Right atrium auricular region (tissue), 2 donors: ENCODE measurements around the gene CLRN3. TPM values are rescaled to one million over a fixed set of nuclear protein-coding genes. Genes with fewer than 3 reads are reported as not detected.
A peak's percentile ranks its signal among the peaks of the same experiment; 100 is the strongest.

ENCODE experiments used
- DNase-seq: peaks from one replicate; pipeline ENCODE4 v3.0.0-alpha.2; 2019; ENCODE audit warnings: low spot score
- H3K27ac ChIP-seq, 2 donors: fragments of 200-600 bp; sonication (generic); 1 replicate in 1 of 2; 2 replicates in 1 of 2; pipeline ENCODE4 v1.5.1; 2016 to 2019
- H3K27me3 ChIP-seq, 2 donors: fragments of 200-600 bp; sonication (generic); one replicate each; pipeline versions ENCODE4 v1.5.1 to v1.6.0; 2017 to 2019
- H3K36me3 ChIP-seq: fragments of 200-600 bp; sonication (generic); one replicate; pipeline ENCODE4 v1.5.1; 2016
- H3K4me1 ChIP-seq, 2 donors: fragments of 200-600 bp; sonication (generic); one replicate each; pipeline versions ENCODE4 v1.5.1 to v1.6.0; 2017 to 2019
- H3K4me3 ChIP-seq, 2 donors: fragments of 200-600 bp; sonication (generic); 1 replicate in 1 of 2; 2 replicates in 1 of 2; pipeline ENCODE4 v1.5.1; 2017 to 2019; ENCODE audit warnings: mild to moderate bottlenecking in 1 of 2, moderate library complexity in 1 of 2
- H3K9me3 ChIP-seq, 2 donors: fragments of 200-600 bp; sonication (generic); one replicate each; pipeline ENCODE4 v1.5.1; 2019
- total RNA-seq, 2 donors: library from RNA; depleted of rRNA; stranded (reverse); fragments of >200 nt; gene quantifications; one replicate each; pipeline ENCODE4 v1.1.0, GENCODE V29; 2016
- TF ChIP-seq, protein P1 (sequence below), 2 donors: fragments of 200-600 bp; sonication (generic); IDR thresholded peaks; one replicate each; pipeline ENCODE4 v1.5.1; 2019; ENCODE audit warnings: antibody characterized with exemption in 2 of 2

Gene CLRN3
- total RNA-seq, 2 donors from 2014 or later, result not detected

DNA sequence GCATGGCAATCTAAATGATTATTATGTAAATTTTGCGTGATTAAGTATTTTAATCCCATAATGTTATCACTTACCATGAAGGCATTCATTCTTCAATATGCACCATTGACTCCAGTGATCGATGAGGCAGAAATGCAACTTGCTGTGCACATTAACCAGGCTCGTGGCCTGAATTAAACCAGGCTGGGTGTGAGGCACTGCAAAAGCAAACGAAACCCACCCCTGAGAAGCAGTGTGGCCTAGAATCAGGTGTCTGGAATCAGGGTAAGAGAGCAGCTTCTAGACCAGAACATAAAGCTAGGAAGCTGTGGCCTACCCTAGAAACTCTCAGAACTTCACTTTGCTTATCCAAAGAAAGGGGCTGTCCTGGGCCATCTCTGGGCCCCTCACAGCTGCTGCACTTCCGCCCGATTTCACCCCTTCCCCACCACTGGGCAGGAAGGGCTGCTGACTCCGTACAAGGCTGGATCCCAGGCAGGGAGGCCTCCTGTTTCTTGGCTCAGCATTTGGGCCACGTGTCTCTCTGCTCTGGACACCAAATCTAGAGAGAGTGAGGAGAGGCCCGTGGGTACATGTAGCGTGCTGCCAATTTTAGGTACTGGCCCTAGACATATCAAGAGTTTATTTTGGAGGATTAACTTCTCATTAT, 18.6 kb upstream of the CLRN3 start:
- peak overlapping the region; percentile 49 to 88 for H3K27ac ChIP-seq
- H3K4me3 ChIP-seq, result no peak overlapping the region
- DNase-seq, result no peak
- no peaks in the 10 kb centered on the region for H3K27me3 ChIP-seq
- no peaks in the 10 kb centered on the region for H3K36me3 ChIP-seq
- peaks cover 0 to 67% of the 10 kb centered on the region in 2 donors for H3K4me1 ChIP-seq
- H3K9me3 ChIP-seq, result no peaks in the 10 kb centered on the region
- TF ChIP-seq, protein P1, sequence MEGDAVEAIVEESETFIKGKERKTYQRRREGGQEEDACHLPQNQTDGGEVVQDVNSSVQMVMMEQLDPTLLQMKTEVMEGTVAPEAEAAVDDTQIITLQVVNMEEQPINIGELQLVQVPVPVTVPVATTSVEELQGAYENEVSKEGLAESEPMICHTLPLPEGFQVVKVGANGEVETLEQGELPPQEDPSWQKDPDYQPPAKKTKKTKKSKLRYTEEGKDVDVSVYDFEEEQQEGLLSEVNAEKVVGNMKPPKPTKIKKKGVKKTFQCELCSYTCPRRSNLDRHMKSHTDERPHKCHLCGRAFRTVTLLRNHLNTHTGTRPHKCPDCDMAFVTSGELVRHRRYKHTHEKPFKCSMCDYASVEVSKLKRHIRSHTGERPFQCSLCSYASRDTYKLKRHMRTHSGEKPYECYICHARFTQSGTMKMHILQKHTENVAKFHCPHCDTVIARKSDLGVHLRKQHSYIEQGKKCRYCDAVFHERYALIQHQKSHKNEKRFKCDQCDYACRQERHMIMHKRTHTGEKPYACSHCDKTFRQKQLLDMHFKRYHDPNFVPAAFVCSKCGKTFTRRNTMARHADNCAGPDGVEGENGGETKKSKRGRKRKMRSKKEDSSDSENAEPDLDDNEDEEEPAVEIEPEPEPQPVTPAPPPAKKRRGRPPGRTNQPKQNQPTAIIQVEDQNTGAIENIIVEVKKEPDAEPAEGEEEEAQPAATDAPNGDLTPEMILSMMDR (IDR thresholded peaks at IDR 0.05), result no peak

DNA sequence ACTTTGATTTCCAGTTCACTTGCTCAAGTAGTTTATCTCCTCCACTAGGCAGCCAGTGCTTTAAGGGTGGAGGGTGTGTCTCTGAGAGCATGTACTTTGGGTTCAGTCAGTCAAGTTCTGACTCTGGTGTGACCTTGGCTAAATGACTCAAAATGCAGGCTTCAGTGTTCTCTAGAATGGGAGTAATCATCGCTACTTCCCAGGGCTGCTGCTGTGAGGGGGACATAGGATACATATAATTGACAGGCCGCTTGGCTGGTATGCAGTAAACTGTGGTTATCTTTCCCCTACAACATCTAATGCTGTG, 17.7 kb upstream of the CLRN3 start:
- Histone ChIP-seq H3K36me3 (no peaks in the 10 kb centered on the region), H3K9me3 (no peaks in the 10 kb centered on the region), H3K27me3 (no peaks in the 10 kb centered on the region), H3K4me3 (no peak overlapping the region), H3K4me1 (peaks cover 0 to 67% of the 10 kb centered on the region in 2 donors), H3K27ac (peak overlapping the region; percentile 19 to 91)
- no peak for DNase-seq
- TF ChIP-seq, protein P1 (IDR thresholded peaks at IDR 0.05), result no peak

DNA sequence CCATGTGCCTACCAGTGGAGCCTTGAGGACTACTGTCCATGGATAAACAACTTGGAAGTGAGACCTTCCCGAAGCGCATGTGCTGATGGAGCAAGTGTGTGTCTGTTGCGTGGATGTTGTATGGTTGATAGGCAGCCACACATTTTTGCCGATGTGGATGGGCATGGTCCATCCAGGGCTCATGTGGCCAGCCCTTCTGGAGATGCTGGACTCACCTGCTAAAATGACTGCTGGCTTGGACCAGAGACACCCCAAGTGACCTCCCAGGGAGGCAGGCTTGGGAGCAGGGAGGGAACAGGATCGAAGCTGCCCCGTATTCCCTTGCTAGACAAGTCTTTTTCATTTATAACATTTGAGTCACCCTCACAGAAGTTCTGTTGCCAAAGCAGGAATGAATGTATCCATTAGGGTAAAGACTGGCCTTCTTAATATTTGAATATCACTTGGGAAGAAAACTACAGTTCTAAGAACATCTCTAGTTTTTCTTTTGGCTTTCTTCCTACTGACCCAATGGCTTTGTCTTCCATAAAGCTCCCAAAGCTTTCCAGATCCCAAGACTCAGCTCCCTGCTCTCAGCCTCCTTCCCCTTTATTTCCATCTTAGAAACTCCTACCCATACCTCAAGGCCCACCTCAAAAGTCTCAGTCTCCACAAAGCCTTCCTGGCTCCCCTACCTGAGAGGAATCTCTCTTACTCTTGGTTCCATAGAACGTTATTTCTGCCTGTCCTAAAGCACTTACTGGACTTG, 17.1 kb upstream of the CLRN3 start:
- TF ChIP-seq, protein P1 (IDR thresholded peaks at IDR 0.05), result no peak
- no peak for DNase-seq
- Histone ChIP-seq H3K36me3 (no peaks in the 10 kb centered on the region), H3K4me1 (peaks cover 0 to 67% of the 10 kb centered on the region in 2 donors), H3K4me3 (no peak overlapping the region), H3K27me3 (no peaks in the 10 kb centered on the region), H3K9me3 (no peaks in the 10 kb centered on the region), H3K27ac (peak overlapping the region; percentile 19 to 91)

DNA sequence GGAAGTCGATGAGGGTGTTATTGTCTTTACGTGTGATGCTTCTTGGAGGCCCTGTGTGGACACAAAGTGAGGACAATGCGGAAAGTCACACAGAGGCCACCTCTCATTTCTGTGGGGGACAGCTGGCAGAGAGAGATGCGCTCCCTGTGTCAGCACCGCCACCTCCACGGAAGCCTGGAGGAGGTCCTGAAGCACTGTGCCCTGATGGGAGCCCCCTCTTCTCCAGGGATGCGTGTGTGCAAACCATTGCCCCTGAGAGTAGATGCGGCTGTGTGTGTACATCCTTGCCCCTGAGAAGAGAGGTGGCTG, 16.2 kb upstream of the CLRN3 start:
- peaks cover 0 to 57% of the 10 kb centered on the region in 2 donors for H3K4me1 ChIP-seq
- no peak for DNase-seq
- no peaks in the 10 kb centered on the region for H3K9me3 ChIP-seq
- H3K4me3 ChIP-seq, result no peak overlapping the region
- no peaks in the 10 kb centered on the region for H3K36me3 ChIP-seq
- TF ChIP-seq, protein P1 (IDR thresholded peaks at IDR 0.05), result no peak
- no peaks in the 10 kb centered on the region for H3K27me3 ChIP-seq
- H3K27ac ChIP-seq, result peak overlapping the region; percentile 91 to 92

DNA sequence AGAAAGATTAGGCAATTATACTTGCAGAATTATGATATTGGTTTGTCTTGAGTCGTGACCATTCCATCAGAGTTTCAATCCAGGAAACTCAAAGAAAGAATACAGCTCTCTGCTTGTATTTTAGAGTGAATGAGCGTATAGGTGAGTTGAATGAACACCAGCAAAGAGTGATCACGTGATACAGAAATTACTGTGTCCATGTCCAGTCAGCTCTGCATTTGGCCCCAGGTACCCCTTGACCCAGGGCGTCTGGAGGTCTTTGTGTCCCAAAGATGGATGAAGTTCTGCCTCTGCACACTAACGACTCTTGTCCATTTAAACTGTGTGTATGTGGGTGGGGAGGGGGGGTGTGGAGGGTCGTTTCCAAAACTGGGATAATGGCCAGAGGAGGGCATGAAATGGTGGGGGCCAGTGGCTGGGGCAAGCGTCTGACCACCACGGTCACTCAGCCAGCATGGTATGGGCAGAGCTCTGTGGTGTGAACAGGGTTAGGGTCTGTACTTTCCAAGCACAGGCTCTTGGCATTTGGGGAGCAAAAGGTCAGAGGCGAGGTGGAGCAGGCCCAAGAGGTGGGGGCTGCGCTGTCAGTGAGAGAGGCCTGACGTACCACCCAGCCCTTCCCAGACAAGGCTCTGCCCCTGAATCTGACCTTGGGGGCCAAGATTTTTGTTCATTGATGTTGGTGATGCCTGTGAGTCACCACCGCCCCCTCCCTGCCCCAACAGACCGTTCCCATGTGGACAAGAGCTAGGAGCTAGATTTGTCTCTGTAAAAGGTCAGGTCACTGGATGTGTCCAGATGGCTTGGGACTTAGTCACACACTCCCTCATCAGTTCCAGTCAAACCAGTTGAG, 15.6 kb upstream of the CLRN3 start:
- Histone ChIP-seq H3K27ac (peak overlapping the region; percentile 91 to 92), H3K36me3 (no peaks in the 10 kb centered on the region), H3K27me3 (no peaks in the 10 kb centered on the region), H3K4me1 (peaks cover 0 to 52% of the 10 kb centered on the region in 2 donors), H3K4me3 (peak overlapping the region; percentile 62 to 85), H3K9me3 (no peaks in the 10 kb centered on the region)
- TF ChIP-seq, protein P1 (IDR thresholded peaks at IDR 0.05), result no peak
- no peak for DNase-seq
